ENCODE data around the gene ANAPC13.

The ANAPC13 gene

DNA sequence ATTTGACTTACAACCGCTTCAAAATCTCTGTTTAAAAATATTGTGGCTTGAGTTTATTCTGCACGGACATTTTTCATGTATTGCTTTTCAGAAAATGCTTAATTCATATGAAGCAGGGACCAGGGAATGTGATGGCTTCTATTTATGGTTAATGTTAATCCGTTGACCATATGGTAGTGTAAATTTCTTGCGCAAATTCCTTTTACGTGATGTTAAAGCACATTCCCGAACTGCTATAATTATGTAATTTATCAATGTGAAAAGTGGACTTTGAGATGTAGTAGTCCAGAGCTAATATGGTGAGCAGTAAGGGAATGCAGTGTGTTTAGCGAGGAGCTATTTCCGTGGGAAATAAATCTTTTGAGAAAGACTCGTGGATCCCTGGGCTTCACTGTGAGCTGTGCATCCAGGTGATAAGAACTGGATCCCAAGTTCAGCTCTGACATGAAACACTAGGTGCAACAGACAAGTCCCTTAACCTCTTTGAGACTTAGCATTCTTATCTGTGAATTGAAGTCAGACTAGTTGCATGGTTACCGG, 27.3 kb downstream of the ANAPC13 start:
- H3K4me1 ChIP-seq (ENCODE audit: control insufficient read depth, insufficient read depth, low read length): no peaks in the 10 kb centered on the region
- H3K9me3 ChIP-seq (ENCODE audit: control insufficient read depth, insufficient read depth, low read depth, low read length): no peaks in the 10 kb centered on the region
- H3K27ac ChIP-seq (ENCODE audit: extremely low read depth, low read depth, low read length): no peak overlapping the region
- POLR2A ChIA-PET: no interaction called here
- CTCF ChIA-PET: interaction anchor here (0.6 kb wide), 1 partner anchor 144 kb away, joined by 6 read pairs; no protein-coding TSS in a partner anchor
- no peak overlapping the region for H3K4me3 ChIP-seq (ENCODE audit: low read depth, low read length)
- TF ChIP-seq SCRT1 (tag by site-specific recombination; IDR thresholded peaks at IDR 0.05; ENCODE audit: borderline replicate concordance) (no peak), ZNF548 (tag by site-specific recombination; IDR thresholded peaks at IDR 0.05) (no peak), ZBTB6 (tag by site-specific recombination; IDR thresholded peaks at IDR 0.05) (no peak), ZSCAN4 (tag by site-specific recombination; IDR thresholded peaks at IDR 0.05) (no peak), EGR2 (tag by site-specific recombination; IDR thresholded peaks at IDR 0.05; ENCODE audit: low read depth) (no peak), YY1 (tag by site-specific recombination; IDR thresholded peaks at IDR 0.05) (no peak), OSR2 (tag by site-specific recombination; IDR thresholded peaks at IDR 0.05) (no peak), ZNF23 (tag by site-specific recombination; IDR thresholded peaks at IDR 0.05; ENCODE audit: borderline replicate concordance) (no peak), ZNF600 (tag by site-specific recombination; IDR thresholded peaks at IDR 0.05) (no peak), ZNF354C (tag by site-specific recombination; IDR thresholded peaks at IDR 0.05; ENCODE audit: borderline replicate concordance, low read depth) (no peak), ZNF664 (tag by site-specific recombination; IDR thresholded peaks at IDR 0.05) (no peak), ZBTB44 (tag by site-specific recombination; IDR thresholded peaks at IDR 0.05) (no peak), ZNF423 (tag by site-specific recombination; IDR thresholded peaks at IDR 0.05) (no peak), HOXA7 (CRISPR knock-in tag; IDR thresholded peaks at IDR 0.05; ENCODE audit: borderline replicate concordance) (no peak), ZFP41 (tag by site-specific recombination; IDR thresholded peaks at IDR 0.05; ENCODE audit: borderline replicate concordance) (no peak), ZNF433 (tag by site-specific recombination; IDR thresholded peaks at IDR 0.05; ENCODE audit: low read depth) (no peak)
- TF ChIP-seq, protein P1, sequence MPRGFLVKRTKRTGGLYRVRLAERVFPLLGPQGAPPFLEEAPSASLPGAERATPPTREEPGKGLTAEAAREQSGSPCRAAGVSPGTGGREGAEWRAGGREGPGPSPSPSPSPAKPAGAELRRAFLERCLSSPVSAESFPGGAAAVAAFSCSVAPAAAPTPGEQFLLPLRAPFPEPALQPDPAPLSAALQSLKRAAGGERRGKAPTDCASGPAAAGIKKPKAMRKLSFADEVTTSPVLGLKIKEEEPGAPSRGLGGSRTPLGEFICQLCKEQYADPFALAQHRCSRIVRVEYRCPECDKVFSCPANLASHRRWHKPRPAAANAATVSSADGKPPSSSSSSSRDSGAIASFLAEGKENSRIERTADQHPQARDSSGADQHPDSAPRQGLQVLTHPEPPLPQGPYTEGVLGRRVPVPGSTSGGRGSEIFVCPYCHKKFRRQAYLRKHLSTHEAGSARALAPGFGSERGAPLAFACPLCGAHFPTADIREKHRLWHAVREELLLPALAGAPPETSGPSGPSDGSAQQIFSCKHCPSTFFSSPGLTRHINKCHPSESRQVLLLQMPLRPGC (tag by site-specific recombination; IDR thresholded peaks at IDR 0.05): no peak
- no peaks in the 10 kb centered on the region for H3K36me3 ChIP-seq (ENCODE audit: control insufficient read depth in 2 of 2, insufficient read depth in 1 of 2, low read length in 2 of 2)

- ChIA-PET POLR2A (no interaction called here), CTCF (interaction anchor here (0.7 to 1.8 kb wide), 2 partner anchors 16 to 246 kb away, joined by 3 to 5 read pairs; no protein-coding TSS in a partner anchor)
- no peak overlapping the region for H3K4me3 ChIP-seq (ENCODE audit: low read depth, low read length)
- H3K4me1 ChIP-seq (ENCODE audit: control insufficient read depth, insufficient read depth, low read length): no peaks in the 10 kb centered on the region
- H3K36me3 ChIP-seq (ENCODE audit: control insufficient read depth in 2 of 2, insufficient read depth in 1 of 2, low read length in 2 of 2): no peaks in the 10 kb centered on the region
- no peak for TF ChIP-seq ZNF184 (tag by site-specific recombination; IDR thresholded peaks at IDR 0.05)
- TF ChIP-seq SP7 (tag by site-specific recombination; IDR thresholded peaks at IDR 0.05): peak; percentile 64
- no peak for TF ChIP-seq ZNF791 (tag by site-specific recombination; IDR thresholded peaks at IDR 0.05)
- TF ChIP-seq ZNF529 (tag by site-specific recombination; IDR thresholded peaks at IDR 0.05; ENCODE audit: insufficient replicate concordance): no peak
- TF ChIP-seq, protein P2, sequence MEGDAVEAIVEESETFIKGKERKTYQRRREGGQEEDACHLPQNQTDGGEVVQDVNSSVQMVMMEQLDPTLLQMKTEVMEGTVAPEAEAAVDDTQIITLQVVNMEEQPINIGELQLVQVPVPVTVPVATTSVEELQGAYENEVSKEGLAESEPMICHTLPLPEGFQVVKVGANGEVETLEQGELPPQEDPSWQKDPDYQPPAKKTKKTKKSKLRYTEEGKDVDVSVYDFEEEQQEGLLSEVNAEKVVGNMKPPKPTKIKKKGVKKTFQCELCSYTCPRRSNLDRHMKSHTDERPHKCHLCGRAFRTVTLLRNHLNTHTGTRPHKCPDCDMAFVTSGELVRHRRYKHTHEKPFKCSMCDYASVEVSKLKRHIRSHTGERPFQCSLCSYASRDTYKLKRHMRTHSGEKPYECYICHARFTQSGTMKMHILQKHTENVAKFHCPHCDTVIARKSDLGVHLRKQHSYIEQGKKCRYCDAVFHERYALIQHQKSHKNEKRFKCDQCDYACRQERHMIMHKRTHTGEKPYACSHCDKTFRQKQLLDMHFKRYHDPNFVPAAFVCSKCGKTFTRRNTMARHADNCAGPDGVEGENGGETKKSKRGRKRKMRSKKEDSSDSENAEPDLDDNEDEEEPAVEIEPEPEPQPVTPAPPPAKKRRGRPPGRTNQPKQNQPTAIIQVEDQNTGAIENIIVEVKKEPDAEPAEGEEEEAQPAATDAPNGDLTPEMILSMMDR (tag by site-specific recombination; IDR thresholded peaks at IDR 0.05): no peak
- TF ChIP-seq ZNF707 (tag by site-specific recombination; IDR thresholded peaks at IDR 0.05): no peak
- TF ChIP-seq ZNF670 (tag by site-specific recombination; IDR thresholded peaks at IDR 0.05; ENCODE audit: low read depth): no peak
- TF ChIP-seq SP3 (tag by site-specific recombination; IDR thresholded peaks at IDR 0.05): no peak
- H3K27ac ChIP-seq (ENCODE audit: extremely low read depth, low read depth, low read length): no peak overlapping the region
- no peaks in the 10 kb centered on the region for H3K9me3 ChIP-seq (ENCODE audit: control insufficient read depth, insufficient read depth, low read depth, low read length)
Measured at GRCh38 chr3:134457376-134458074, 28.3 kb downstream of the ANAPC13 start.

Data from HEK293 (cell line).